GM23338 (cell line): Measurements from ENCODE around the gene FHL2. TPM values are rescaled to one million over a fixed set of nuclear protein-coding genes. Genes with fewer than 3 reads are reported as not detected.

Experiments used
- ATAC-seq: fragments of 200-7000 bp; cut with Tn5 transposase; 3 replicates; pipeline ENCODE4 v1.9.1; 2020
- DNase-seq: peaks from one replicate; pipeline ENCODE4 v3.0.0-alpha.2; 2015; ENCODE audit warnings: low spot score
- H2AFZ ChIP-seq: fragments of 200-600 bp; sonication (generic); 2 replicates; pipeline ENCODE4 v1.8.0; 2016; ENCODE audit warnings: antibody characterized with exemption, mild to moderate bottlenecking, moderate library complexity
- H3F3A ChIP-seq: fragments of 200-600 bp; sonication (generic); replicated peaks from 2 replicates; pipeline ENCODE4 v1.8.0; 2017; ENCODE audit warnings: antibody characterized with exemption, mixed run types, low read depth
- H3K27ac ChIP-seq: fragments of 200-600 bp; sonication (generic); 2 replicates; pipeline ENCODE4 v1.6.1; 2016; ENCODE audit warnings: low read depth
- H3K27me3 ChIP-seq: fragments of 200-600 bp; sonication (generic); 2 replicates; pipeline ENCODE4 v1.8.0; 2016; ENCODE audit warnings: mild to moderate bottlenecking, mixed run types, moderate library complexity; ENCODE audit not compliant: insufficient read depth
- H3K36me3 ChIP-seq: fragments of 200-600 bp; sonication (generic); 2 replicates; pipeline ENCODE4 v1.8.0; 2016; ENCODE audit warnings: mild to moderate bottlenecking; ENCODE audit not compliant: insufficient read depth
- H3K4me1 ChIP-seq: fragments of 200-600 bp; sonication (generic); 2 replicates; pipeline ENCODE4 v1.8.0; 2016; ENCODE audit warnings: mild to moderate bottlenecking, moderate library complexity; ENCODE audit not compliant: insufficient read depth
- H3K4me2 ChIP-seq: fragments of 200-600 bp; sonication (generic); 2 replicates; pipeline ENCODE4 v1.7.1; 2017; ENCODE audit warnings: mixed run types
- H3K4me3 ChIP-seq: fragments of 200-600 bp; sonication (generic); 2 replicates; pipeline ENCODE4 v1.6.1; 2016; ENCODE audit warnings: mixed run types
- H3K79me2 ChIP-seq: fragments of 200-600 bp; sonication (generic); replicated peaks from 2 replicates; pipeline ENCODE4 v1.8.0; 2017; ENCODE audit warnings: mild to moderate bottlenecking; ENCODE audit not compliant: insufficient read depth
- H3K9me2 ChIP-seq: fragments of 200-600 bp; sonication (generic); 2 replicates; pipeline ENCODE4 v1.8.0; 2017; ENCODE audit not compliant: insufficient read depth
- H4K20me1 ChIP-seq: fragments of 200-600 bp; sonication (generic); replicated peaks from 2 replicates; pipeline ENCODE4 v1.8.0; 2017; ENCODE audit warnings: mild to moderate bottlenecking; ENCODE audit not compliant: insufficient read depth
- H3K27ac Mint-ChIP-seq: 2 replicates; pipeline ENCODE4 v1.8.0; 2020; ENCODE audit warnings: inconsistent platforms, mild to moderate bottlenecking, moderate library complexity, mixed read lengths
- H3K27me3 Mint-ChIP-seq: 3 replicates; pipeline ENCODE4 v1.8.0; 2022; ENCODE audit warnings: low read depth, mild to moderate bottlenecking, moderate library complexity, mixed read lengths, inconsistent platforms; ENCODE audit not compliant: insufficient read depth, poor library complexity
- H3K36me3 Mint-ChIP-seq: 3 replicates; pipeline ENCODE4 v1.8.0; 2021; ENCODE audit warnings: low read depth, mild to moderate bottlenecking, inconsistent platforms, moderate library complexity, mixed read lengths
- H3K4me1 Mint-ChIP-seq: 3 replicates; pipeline ENCODE4 v1.8.0; 2020; ENCODE audit warnings: mild to moderate bottlenecking, inconsistent platforms, mixed read lengths
- H3K4me3 Mint-ChIP-seq: 3 replicates; pipeline ENCODE4 v1.8.0; 2021; ENCODE audit warnings: moderate library complexity, mild to moderate bottlenecking, inconsistent platforms, mixed read lengths
- H3K9me3 Mint-ChIP-seq: 3 replicates; pipeline ENCODE4 v1.8.0; 2020; ENCODE audit warnings: moderate library complexity, mild to moderate bottlenecking, inconsistent platforms, mixed read lengths
- CREB1 ChIP-seq: fragments of 250-450 bp; sonication (Bioruptor Pico); IDR thresholded peaks from 2 replicates; pipeline ENCODE4 v1.5.0; 2020; ENCODE audit warnings: low read depth, mild to moderate bottlenecking, moderate library complexity
- EZH2 ChIP-seq: fragments of 200-600 bp; sonication (generic); IDR thresholded peaks from one replicate; pipeline ENCODE4 v1.8.0; 2017; ENCODE audit warnings: antibody characterized with exemption, mild to moderate bottlenecking, low read depth; ENCODE audit not compliant: unreplicated experiment
- EZH2phosphoT487 ChIP-seq: fragments of 200-600 bp; sonication (generic); IDR thresholded peaks from one replicate; pipeline ENCODE4 v1.8.1; 2018; ENCODE audit warnings: antibody characterized with exemption; ENCODE audit not compliant: unreplicated experiment
- JUNB ChIP-seq: IDR thresholded peaks from one replicate; pipeline ENCODE4 v1.6.1; 2016; ENCODE audit warnings: antibody characterized with exemption; ENCODE audit not compliant: unreplicated experiment
- NANOG ChIP-seq: IDR thresholded peaks from 2 replicates; pipeline ENCODE4 v1.6.1; 2016; ENCODE audit warnings: antibody characterized with exemption, borderline replicate concordance
- POLR2AphosphoS5 ChIP-seq: IDR thresholded peaks from 2 replicates; pipeline ENCODE4 v1.6.1; 2016; ENCODE audit warnings: antibody characterized with exemption, low read depth
- STAT1 ChIP-seq: IDR thresholded peaks from one replicate; pipeline ENCODE4 v1.6.1; 2016; ENCODE audit warnings: antibody characterized with exemption; ENCODE audit not compliant: unreplicated experiment
- ZNF114 ChIP-seq: fragments of 250-450 bp; sonication (Bioruptor Pico); IDR thresholded peaks from 2 replicates; pipeline ENCODE4 v1.5.0; 2020; ENCODE audit warnings: mild to moderate bottlenecking, moderate library complexity
- ZNF331 ChIP-seq: fragments of 250-450 bp; sonication (Bioruptor Pico); IDR thresholded peaks from 2 replicates; pipeline ENCODE4 v1.5.0; 2020; ENCODE audit warnings: low read depth, mild to moderate bottlenecking, moderate library complexity
- polyA plus RNA-seq: library from polyadenylated mRNA; unstranded; fragments of >200 nt; fragmentation: Nextera tagmentation; extraction: Ambion mirVana; gene quantifications from 2 replicates; pipeline ENCODE4 v1.2.1, GENCODE V29; 2016
- total RNA-seq: library from RNA; depleted of rRNA; stranded (reverse); fragments of >200 nt; shearing (Covaris generic); gene quantifications from 2 replicates; pipeline ENCODE4 v1.2.3, GENCODE V29; 2014
- TF ChIP-seq, protein P1 (sequence below): IDR thresholded peaks from one replicate; pipeline ENCODE4 v1.6.1; 2018; ENCODE audit warnings: antibody characterized with exemption; ENCODE audit not compliant: unreplicated experiment
- TF ChIP-seq, protein P2 (sequence below): IDR thresholded peaks from 2 replicates; pipeline ENCODE4 v1.6.1; 2016; ENCODE audit warnings: antibody characterized with exemption
- TF ChIP-seq, protein P3 (sequence below), 2 experiments: fragments of 200-600 bp in 1 of 2; sonication (generic) in 1 of 2; conservative IDR thresholded peaks; 2 replicates each; pipeline versions ENCODE4 v1.5.1 to v1.6.1; 2016 to 2017; ENCODE audit warnings: antibody characterized with exemption in 2 of 2, low read depth in 2 of 2, mild to moderate bottlenecking in 2 of 2, moderate library complexity in 1 of 2
- TF ChIP-seq, protein P4 (sequence below): fragments of 250-450 bp; sonication (Bioruptor Pico); IDR thresholded peaks from 2 replicates; pipeline ENCODE4 v1.5.0; 2020; ENCODE audit warnings: mild to moderate bottlenecking, moderate library complexity

FHL2 gene
- total and polyA plus RNA-seq, 2 experiments from 2014 or later = 29.0 to 30.9 TPM

DNA sequence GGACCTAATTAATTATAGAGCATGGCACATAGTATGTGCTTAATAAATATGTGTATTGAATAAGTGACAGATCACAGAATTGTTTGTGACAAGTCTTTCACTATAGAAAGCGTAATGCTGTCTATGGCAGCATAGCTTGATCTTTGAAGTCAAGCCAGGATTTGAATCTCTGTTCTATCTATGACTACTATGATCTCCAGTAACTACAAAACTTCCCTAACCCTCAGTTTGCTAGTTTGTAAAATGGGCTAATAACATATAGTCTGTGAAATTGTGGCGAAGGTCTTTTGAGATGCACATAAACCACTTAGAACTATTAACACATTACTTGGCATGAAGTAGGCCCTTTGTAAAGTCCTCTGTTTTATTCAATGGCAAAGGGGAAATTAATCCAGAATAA lies 4.0 kb upstream of the FHL2 start:
- no peak for ATAC-seq
- H3K4me3 ChIP-seq = no peak overlapping the region
- no peaks in the 10 kb centered on the region for H4K20me1 ChIP-seq
- TF ChIP-seq JUNB (no peak), ZNF114 (CRISPR knock-in tag) (no peak), EZH2 (no peak), CREB1 (CRISPR knock-in tag) (no peak), POLR2AphosphoS5 (no peak), STAT1 (no peak), EZH2phosphoT487 (no peak), ZNF331 (CRISPR knock-in tag) (no peak), NANOG (no peak)
- TF ChIP-seq, protein P1, sequence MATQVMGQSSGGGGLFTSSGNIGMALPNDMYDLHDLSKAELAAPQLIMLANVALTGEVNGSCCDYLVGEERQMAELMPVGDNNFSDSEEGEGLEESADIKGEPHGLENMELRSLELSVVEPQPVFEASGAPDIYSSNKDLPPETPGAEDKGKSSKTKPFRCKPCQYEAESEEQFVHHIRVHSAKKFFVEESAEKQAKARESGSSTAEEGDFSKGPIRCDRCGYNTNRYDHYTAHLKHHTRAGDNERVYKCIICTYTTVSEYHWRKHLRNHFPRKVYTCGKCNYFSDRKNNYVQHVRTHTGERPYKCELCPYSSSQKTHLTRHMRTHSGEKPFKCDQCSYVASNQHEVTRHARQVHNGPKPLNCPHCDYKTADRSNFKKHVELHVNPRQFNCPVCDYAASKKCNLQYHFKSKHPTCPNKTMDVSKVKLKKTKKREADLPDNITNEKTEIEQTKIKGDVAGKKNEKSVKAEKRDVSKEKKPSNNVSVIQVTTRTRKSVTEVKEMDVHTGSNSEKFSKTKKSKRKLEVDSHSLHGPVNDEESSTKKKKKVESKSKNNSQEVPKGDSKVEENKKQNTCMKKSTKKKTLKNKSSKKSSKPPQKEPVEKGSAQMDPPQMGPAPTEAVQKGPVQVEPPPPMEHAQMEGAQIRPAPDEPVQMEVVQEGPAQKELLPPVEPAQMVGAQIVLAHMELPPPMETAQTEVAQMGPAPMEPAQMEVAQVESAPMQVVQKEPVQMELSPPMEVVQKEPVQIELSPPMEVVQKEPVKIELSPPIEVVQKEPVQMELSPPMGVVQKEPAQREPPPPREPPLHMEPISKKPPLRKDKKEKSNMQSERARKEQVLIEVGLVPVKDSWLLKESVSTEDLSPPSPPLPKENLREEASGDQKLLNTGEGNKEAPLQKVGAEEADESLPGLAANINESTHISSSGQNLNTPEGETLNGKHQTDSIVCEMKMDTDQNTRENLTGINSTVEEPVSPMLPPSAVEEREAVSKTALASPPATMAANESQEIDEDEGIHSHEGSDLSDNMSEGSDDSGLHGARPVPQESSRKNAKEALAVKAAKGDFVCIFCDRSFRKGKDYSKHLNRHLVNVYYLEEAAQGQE = no peak
- TF ChIP-seq, protein P2, sequence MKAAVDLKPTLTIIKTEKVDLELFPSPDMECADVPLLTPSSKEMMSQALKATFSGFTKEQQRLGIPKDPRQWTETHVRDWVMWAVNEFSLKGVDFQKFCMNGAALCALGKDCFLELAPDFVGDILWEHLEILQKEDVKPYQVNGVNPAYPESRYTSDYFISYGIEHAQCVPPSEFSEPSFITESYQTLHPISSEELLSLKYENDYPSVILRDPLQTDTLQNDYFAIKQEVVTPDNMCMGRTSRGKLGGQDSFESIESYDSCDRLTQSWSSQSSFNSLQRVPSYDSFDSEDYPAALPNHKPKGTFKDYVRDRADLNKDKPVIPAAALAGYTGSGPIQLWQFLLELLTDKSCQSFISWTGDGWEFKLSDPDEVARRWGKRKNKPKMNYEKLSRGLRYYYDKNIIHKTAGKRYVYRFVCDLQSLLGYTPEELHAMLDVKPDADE = no peak
- TF ChIP-seq, protein P3, sequence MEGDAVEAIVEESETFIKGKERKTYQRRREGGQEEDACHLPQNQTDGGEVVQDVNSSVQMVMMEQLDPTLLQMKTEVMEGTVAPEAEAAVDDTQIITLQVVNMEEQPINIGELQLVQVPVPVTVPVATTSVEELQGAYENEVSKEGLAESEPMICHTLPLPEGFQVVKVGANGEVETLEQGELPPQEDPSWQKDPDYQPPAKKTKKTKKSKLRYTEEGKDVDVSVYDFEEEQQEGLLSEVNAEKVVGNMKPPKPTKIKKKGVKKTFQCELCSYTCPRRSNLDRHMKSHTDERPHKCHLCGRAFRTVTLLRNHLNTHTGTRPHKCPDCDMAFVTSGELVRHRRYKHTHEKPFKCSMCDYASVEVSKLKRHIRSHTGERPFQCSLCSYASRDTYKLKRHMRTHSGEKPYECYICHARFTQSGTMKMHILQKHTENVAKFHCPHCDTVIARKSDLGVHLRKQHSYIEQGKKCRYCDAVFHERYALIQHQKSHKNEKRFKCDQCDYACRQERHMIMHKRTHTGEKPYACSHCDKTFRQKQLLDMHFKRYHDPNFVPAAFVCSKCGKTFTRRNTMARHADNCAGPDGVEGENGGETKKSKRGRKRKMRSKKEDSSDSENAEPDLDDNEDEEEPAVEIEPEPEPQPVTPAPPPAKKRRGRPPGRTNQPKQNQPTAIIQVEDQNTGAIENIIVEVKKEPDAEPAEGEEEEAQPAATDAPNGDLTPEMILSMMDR (conservative IDR thresholded peaks at IDR 0.05; ENCODE audit: low read depth in 2 of 2) = no peak
- TF ChIP-seq, protein P4, sequence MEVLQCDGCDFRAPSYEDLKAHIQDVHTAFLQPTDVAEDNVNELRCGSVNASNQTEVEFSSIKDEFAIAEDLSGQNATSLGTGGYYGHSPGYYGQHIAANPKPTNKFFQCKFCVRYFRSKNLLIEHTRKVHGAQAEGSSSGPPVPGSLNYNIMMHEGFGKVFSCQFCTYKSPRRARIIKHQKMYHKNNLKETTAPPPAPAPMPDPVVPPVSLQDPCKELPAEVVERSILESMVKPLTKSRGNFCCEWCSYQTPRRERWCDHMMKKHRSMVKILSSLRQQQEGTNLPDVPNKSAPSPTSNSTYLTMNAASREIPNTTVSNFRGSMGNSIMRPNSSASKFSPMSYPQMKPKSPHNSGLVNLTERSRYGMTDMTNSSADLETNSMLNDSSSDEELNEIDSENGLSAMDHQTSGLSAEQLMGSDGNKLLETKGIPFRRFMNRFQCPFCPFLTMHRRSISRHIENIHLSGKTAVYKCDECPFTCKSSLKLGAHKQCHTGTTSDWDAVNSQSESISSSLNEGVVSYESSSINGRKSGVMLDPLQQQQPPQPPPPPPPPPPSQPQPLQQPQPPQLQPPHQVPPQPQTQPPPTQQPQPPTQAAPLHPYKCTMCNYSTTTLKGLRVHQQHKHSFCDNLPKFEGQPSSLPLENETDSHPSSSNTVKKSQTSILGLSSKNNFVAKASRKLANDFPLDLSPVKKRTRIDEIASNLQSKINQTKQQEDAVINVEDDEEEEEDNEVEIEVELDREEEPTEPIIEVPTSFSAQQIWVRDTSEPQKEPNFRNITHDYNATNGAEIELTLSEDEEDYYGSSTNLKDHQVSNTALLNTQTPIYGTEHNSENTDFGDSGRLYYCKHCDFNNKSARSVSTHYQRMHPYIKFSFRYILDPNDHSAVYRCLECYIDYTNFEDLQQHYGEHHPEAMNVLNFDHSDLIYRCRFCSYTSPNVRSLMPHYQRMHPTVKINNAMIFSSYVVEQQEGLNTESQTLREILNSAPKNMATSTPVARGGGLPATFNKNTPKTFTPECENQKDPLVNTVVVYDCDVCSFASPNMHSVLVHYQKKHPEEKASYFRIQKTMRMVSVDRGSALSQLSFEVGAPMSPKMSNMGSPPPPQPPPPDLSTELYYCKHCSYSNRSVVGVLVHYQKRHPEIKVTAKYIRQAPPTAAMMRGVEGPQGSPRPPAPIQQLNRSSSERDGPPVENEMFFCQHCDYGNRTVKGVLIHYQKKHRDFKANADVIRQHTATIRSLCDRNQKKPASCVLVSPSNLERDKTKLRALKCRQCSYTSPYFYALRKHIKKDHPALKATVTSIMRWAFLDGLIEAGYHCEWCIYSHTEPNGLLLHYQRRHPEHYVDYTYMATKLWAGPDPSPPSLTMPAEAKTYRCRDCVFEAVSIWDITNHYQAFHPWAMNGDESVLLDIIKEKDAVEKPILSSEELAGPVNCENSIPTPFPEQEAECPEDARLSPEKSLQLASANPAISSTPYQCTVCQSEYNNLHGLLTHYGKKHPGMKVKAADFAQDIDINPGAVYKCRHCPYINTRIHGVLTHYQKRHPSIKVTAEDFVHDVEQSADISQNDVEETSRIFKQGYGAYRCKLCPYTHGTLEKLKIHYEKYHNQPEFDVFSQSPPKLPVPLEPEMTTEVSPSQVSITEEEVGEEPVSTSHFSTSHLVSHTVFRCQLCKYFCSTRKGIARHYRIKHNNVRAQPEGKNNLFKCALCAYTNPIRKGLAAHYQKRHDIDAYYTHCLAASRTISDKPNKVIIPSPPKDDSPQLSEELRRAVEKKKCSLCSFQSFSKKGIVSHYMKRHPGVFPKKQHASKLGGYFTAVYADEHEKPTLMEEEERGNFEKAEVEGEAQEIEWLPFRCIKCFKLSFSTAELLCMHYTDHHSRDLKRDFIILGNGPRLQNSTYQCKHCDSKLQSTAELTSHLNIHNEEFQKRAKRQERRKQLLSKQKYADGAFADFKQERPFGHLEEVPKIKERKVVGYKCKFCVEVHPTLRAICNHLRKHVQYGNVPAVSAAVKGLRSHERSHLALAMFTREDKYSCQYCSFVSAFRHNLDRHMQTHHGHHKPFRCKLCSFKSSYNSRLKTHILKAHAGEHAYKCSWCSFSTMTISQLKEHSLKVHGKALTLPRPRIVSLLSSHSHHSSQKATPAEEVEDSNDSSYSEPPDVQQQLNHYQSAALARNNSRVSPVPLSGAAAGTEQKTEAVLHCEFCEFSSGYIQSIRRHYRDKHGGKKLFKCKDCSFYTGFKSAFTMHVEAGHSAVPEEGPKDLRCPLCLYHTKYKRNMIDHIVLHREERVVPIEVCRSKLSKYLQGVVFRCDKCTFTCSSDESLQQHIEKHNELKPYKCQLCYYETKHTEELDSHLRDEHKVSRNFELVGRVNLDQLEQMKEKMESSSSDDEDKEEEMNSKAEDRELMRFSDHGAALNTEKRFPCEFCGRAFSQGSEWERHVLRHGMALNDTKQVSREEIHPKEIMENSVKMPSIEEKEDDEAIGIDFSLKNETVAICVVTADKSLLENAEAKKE = no peak
- H3K36me3 Mint-ChIP-seq = peaks cover 7% of the 10 kb centered on the region; the same call in 2 of the 3 replicates
- H3K4me1 Mint-ChIP-seq = peaks cover 16% of the 10 kb centered on the region
- no peaks in the 10 kb centered on the region for H3K36me3 ChIP-seq
- H3K9me2 ChIP-seq = no peaks in the 10 kb centered on the region
- peaks cover 28% of the 10 kb centered on the region for H3K27me3 Mint-ChIP-seq
- peaks cover 2% of the 10 kb centered on the region; the same call in 1 of the 2 replicates for H3K79me2 ChIP-seq
- peaks cover 4% of the 10 kb centered on the region; the same call in 1 of the 2 replicates for H3F3A ChIP-seq
- DNase-seq = no peak
- H2AFZ ChIP-seq = no peak overlapping the region
- no peak overlapping the region for H3K27ac ChIP-seq
- no peak overlapping the region for H3K27ac Mint-ChIP-seq
- peaks cover 22% of the 10 kb centered on the region for H3K27me3 ChIP-seq
- H3K4me2 ChIP-seq = no peak overlapping the region
- H3K4me3 Mint-ChIP-seq = no peak overlapping the region
- H3K4me1 ChIP-seq = peaks cover 5% of the 10 kb centered on the region
- H3K9me3 Mint-ChIP-seq = peaks cover 6% of the 10 kb centered on the region; the same call in 2 of the 3 replicates
